GM23338 (cell line): ENCODE results near the gene HDHD2. TPM values are rescaled to one million over a fixed set of nuclear protein-coding genes. Genes with fewer than 3 reads are reported as not detected.

Source experiments
- ATAC-seq: fragments of 200-7000 bp; cut with Tn5 transposase; 3 replicates; pipeline ENCODE4 v1.9.1; 2020
- DNase-seq: peaks from one replicate; pipeline ENCODE4 v3.0.0-alpha.2; 2015; ENCODE audit warnings: low spot score
- H2AFZ ChIP-seq: fragments of 200-600 bp; sonication (generic); 2 replicates; pipeline ENCODE4 v1.8.0; 2016; ENCODE audit warnings: antibody characterized with exemption, mild to moderate bottlenecking, moderate library complexity
- H3F3A ChIP-seq: fragments of 200-600 bp; sonication (generic); replicated peaks from 2 replicates; pipeline ENCODE4 v1.8.0; 2017; ENCODE audit warnings: antibody characterized with exemption, mixed run types, low read depth
- H3K27ac ChIP-seq: fragments of 200-600 bp; sonication (generic); 2 replicates; pipeline ENCODE4 v1.6.1; 2016; ENCODE audit warnings: low read depth
- H3K27me3 ChIP-seq: fragments of 200-600 bp; sonication (generic); 2 replicates; pipeline ENCODE4 v1.8.0; 2016; ENCODE audit warnings: mild to moderate bottlenecking, mixed run types, moderate library complexity; ENCODE audit not compliant: insufficient read depth
- H3K36me3 ChIP-seq: fragments of 200-600 bp; sonication (generic); 2 replicates; pipeline ENCODE4 v1.8.0; 2016; ENCODE audit warnings: mild to moderate bottlenecking; ENCODE audit not compliant: insufficient read depth
- H3K4me1 ChIP-seq: fragments of 200-600 bp; sonication (generic); 2 replicates; pipeline ENCODE4 v1.8.0; 2016; ENCODE audit warnings: mild to moderate bottlenecking, moderate library complexity; ENCODE audit not compliant: insufficient read depth
- H3K4me2 ChIP-seq: fragments of 200-600 bp; sonication (generic); 2 replicates; pipeline ENCODE4 v1.7.1; 2017; ENCODE audit warnings: mixed run types
- H3K4me3 ChIP-seq: fragments of 200-600 bp; sonication (generic); 2 replicates; pipeline ENCODE4 v1.6.1; 2016; ENCODE audit warnings: mixed run types
- H3K79me2 ChIP-seq: fragments of 200-600 bp; sonication (generic); replicated peaks from 2 replicates; pipeline ENCODE4 v1.8.0; 2017; ENCODE audit warnings: mild to moderate bottlenecking; ENCODE audit not compliant: insufficient read depth
- H3K9me2 ChIP-seq: fragments of 200-600 bp; sonication (generic); 2 replicates; pipeline ENCODE4 v1.8.0; 2017; ENCODE audit not compliant: insufficient read depth
- H4K20me1 ChIP-seq: fragments of 200-600 bp; sonication (generic); replicated peaks from 2 replicates; pipeline ENCODE4 v1.8.0; 2017; ENCODE audit warnings: mild to moderate bottlenecking; ENCODE audit not compliant: insufficient read depth
- H3K27ac Mint-ChIP-seq: 2 replicates; pipeline ENCODE4 v1.8.0; 2020; ENCODE audit warnings: inconsistent platforms, mild to moderate bottlenecking, moderate library complexity, mixed read lengths
- H3K27me3 Mint-ChIP-seq: 3 replicates; pipeline ENCODE4 v1.8.0; 2022; ENCODE audit warnings: low read depth, mild to moderate bottlenecking, moderate library complexity, mixed read lengths, inconsistent platforms; ENCODE audit not compliant: insufficient read depth, poor library complexity
- H3K36me3 Mint-ChIP-seq: 3 replicates; pipeline ENCODE4 v1.8.0; 2021; ENCODE audit warnings: low read depth, mild to moderate bottlenecking, inconsistent platforms, moderate library complexity, mixed read lengths
- H3K4me1 Mint-ChIP-seq: 3 replicates; pipeline ENCODE4 v1.8.0; 2020; ENCODE audit warnings: mild to moderate bottlenecking, inconsistent platforms, mixed read lengths
- H3K4me3 Mint-ChIP-seq: 3 replicates; pipeline ENCODE4 v1.8.0; 2021; ENCODE audit warnings: moderate library complexity, mild to moderate bottlenecking, inconsistent platforms, mixed read lengths
- H3K9me3 Mint-ChIP-seq: 3 replicates; pipeline ENCODE4 v1.8.0; 2020; ENCODE audit warnings: moderate library complexity, mild to moderate bottlenecking, inconsistent platforms, mixed read lengths
- CTCF ChIP-seq, 2 experiments: fragments of 200-600 bp in 1 of 2; sonication (generic) in 1 of 2; conservative IDR thresholded peaks; 2 replicates each; pipeline versions ENCODE4 v1.5.1 to v1.6.1; 2016 to 2017; ENCODE audit warnings: antibody characterized with exemption in 2 of 2, low read depth in 2 of 2, mild to moderate bottlenecking in 2 of 2, moderate library complexity in 1 of 2
- ETS1 ChIP-seq: IDR thresholded peaks from 2 replicates; pipeline ENCODE4 v1.6.1; 2016; ENCODE audit warnings: antibody characterized with exemption
- JUNB ChIP-seq: IDR thresholded peaks from one replicate; pipeline ENCODE4 v1.6.1; 2016; ENCODE audit warnings: antibody characterized with exemption; ENCODE audit not compliant: unreplicated experiment
- POLR2AphosphoS5 ChIP-seq: IDR thresholded peaks from 2 replicates; pipeline ENCODE4 v1.6.1; 2016; ENCODE audit warnings: antibody characterized with exemption, low read depth
- STAT1 ChIP-seq: IDR thresholded peaks from one replicate; pipeline ENCODE4 v1.6.1; 2016; ENCODE audit warnings: antibody characterized with exemption; ENCODE audit not compliant: unreplicated experiment
- ZNF331 ChIP-seq: fragments of 250-450 bp; sonication (Bioruptor Pico); IDR thresholded peaks from 2 replicates; pipeline ENCODE4 v1.5.0; 2020; ENCODE audit warnings: low read depth, mild to moderate bottlenecking, moderate library complexity
- polyA plus RNA-seq: library from polyadenylated mRNA; unstranded; fragments of >200 nt; fragmentation: Nextera tagmentation; extraction: Ambion mirVana; gene quantifications from 2 replicates; pipeline ENCODE4 v1.2.1, GENCODE V29; 2016
- total RNA-seq: library from RNA; depleted of rRNA; stranded (reverse); fragments of >200 nt; shearing (Covaris generic); gene quantifications from 2 replicates; pipeline ENCODE4 v1.2.3, GENCODE V29; 2014

HDHD2 gene
- total and polyA plus RNA-seq, 2 experiments from 2014 or later, result 25.9 to 32.2 TPM

GRCh38 chr18:47087676-47088075 is 62.6 kb downstream of the HDHD2 start:
- no peaks in the 10 kb centered on the region for H4K20me1 ChIP-seq
- H3K27me3 ChIP-seq, result no peaks in the 10 kb centered on the region
- no peak for TF ChIP-seq ZNF331 (CRISPR knock-in tag)
- TF ChIP-seq CTCF (conservative IDR thresholded peaks at IDR 0.05; ENCODE audit: low read depth in 2 of 2), result no peak
- no peak for TF ChIP-seq JUNB
- TF ChIP-seq ETS1, result no peak
- H3K4me2 ChIP-seq, result no peak overlapping the region
- no peak overlapping the region for H3K27ac ChIP-seq
- H2AFZ ChIP-seq, result no peak overlapping the region
- no peaks in the 10 kb centered on the region for H3K36me3 ChIP-seq
- Mint-ChIP-seq H3K4me1 (peaks cover 13% of the 10 kb centered on the region), H3K9me3 (no peaks in the 10 kb centered on the region), H3K4me3 (no peak overlapping the region), H3K36me3 (no peaks in the 10 kb centered on the region), H3K27me3 (no peaks in the 10 kb centered on the region), H3K27ac (no peak overlapping the region)
- DNase-seq (no peak), ATAC-seq (no peak)
- no peak overlapping the region for H3K4me3 ChIP-seq
- H3K4me1 ChIP-seq, result 0 out of 2 replicates have a peak, but pooled peaks cover 5% of the 10 kb centered on the region
- no peaks in the 10 kb centered on the region for H3F3A ChIP-seq
- no peaks in the 10 kb centered on the region for H3K79me2 ChIP-seq
- 0 out of 2 replicates have a peak, but pooled peaks cover 5% of the 10 kb centered on the region for H3K9me2 ChIP-seq

GRCh38 chr18:47081578-47081977 is 68.7 kb downstream of the HDHD2 start:
- Histone ChIP-seq H3F3A (no peaks in the 10 kb centered on the region), H2AFZ (no peak overlapping the region), H3K4me1 (0 out of 2 replicates have a peak, but pooled peaks cover 5% of the 10 kb centered on the region), H4K20me1 (no peaks in the 10 kb centered on the region), H3K9me2 (0 out of 2 replicates have a peak, but pooled peaks cover 5% of the 10 kb centered on the region), H3K36me3 (no peaks in the 10 kb centered on the region), H3K4me2 (no peak overlapping the region), H3K27me3 (no peaks in the 10 kb centered on the region), H3K79me2 (no peaks in the 10 kb centered on the region), H3K27ac (no peak overlapping the region), H3K4me3 (no peak overlapping the region)
- Mint-ChIP-seq H3K4me1 (peaks cover 13% of the 10 kb centered on the region), H3K27ac (no peak overlapping the region), H3K9me3 (no peaks in the 10 kb centered on the region), H3K27me3 (no peaks in the 10 kb centered on the region), H3K36me3 (no peaks in the 10 kb centered on the region), H3K4me3 (no peak overlapping the region)
- TF ChIP-seq ETS1 (no peak), STAT1 (no peak), POLR2AphosphoS5 (no peak)
- DNase-seq (no peak), ATAC-seq (no peak)
